HEK293 (cell line): ENCODE results near the gene WDR70.

ENCODE experiments used
- SALL2 ChIP-seq: fragments of 450-650 bp; formaldehyde crosslinking; IDR thresholded peaks from 2 replicates; pipeline ENCODE4 v1.5.0; 2017; ENCODE audit warnings: missing biosample characterization, mild to moderate bottlenecking, missing genetic modification characterization, borderline replicate concordance
- ZBTB1 ChIP-seq: fragments of 450-650 bp; formaldehyde crosslinking; IDR thresholded peaks from 2 replicates; pipeline ENCODE4 v1.5.1; 2016; ENCODE audit warnings: missing biosample characterization, missing genetic modification characterization
- ZFHX2 ChIP-seq: fragments of 450-650 bp; formaldehyde crosslinking; conservative IDR thresholded peaks from 2 replicates; pipeline ENCODE4 v1.5.1; 2016; ENCODE audit warnings: missing biosample characterization, missing genetic modification characterization
- ZIC2 ChIP-seq: fragments of 450-650 bp; formaldehyde crosslinking; IDR thresholded peaks from 2 replicates; pipeline ENCODE4 v1.5.1; 2016; ENCODE audit warnings: missing biosample characterization, missing genetic modification characterization
- ZNF24 ChIP-seq: fragments of 450-650 bp; formaldehyde crosslinking; IDR thresholded peaks from 2 replicates; pipeline ENCODE4 v1.5.1; 2016; ENCODE audit warnings: missing biosample characterization, missing genetic modification characterization
- ZNF37A ChIP-seq: fragments of 450-650 bp; IDR thresholded peaks from 2 replicates; pipeline ENCODE4 v1.5.1; 2018; ENCODE audit warnings: missing biosample characterization, missing genetic modification characterization
- ZNF416 ChIP-seq: fragments of 450-650 bp; formaldehyde crosslinking; IDR thresholded peaks from 2 replicates; pipeline ENCODE4 v1.5.1; 2016; ENCODE audit warnings: missing biosample characterization, missing genetic modification characterization
- ZNF544 ChIP-seq: fragments of 450-650 bp; formaldehyde crosslinking; IDR thresholded peaks from 2 replicates; pipeline ENCODE4 v1.5.0; 2017; ENCODE audit warnings: missing biosample characterization, missing genetic modification characterization
- ZNF76 ChIP-seq: fragments of 450-650 bp; formaldehyde crosslinking; IDR thresholded peaks from 2 replicates; pipeline ENCODE4; 2016; ENCODE audit warnings: low read depth, missing biosample characterization, missing genetic modification characterization, borderline replicate concordance
- ZNF768 ChIP-seq: fragments of 450-650 bp; formaldehyde crosslinking; IDR thresholded peaks from 2 replicates; pipeline ENCODE4 v1.5.1; 2018; ENCODE audit warnings: missing biosample characterization, mild to moderate bottlenecking, missing genetic modification characterization
- TF ChIP-seq, protein P1 (sequence below): fragments of 450-650 bp; formaldehyde crosslinking; IDR thresholded peaks from 2 replicates; pipeline ENCODE4 v1.5.0; 2017; ENCODE audit warnings: missing biosample characterization, missing genetic modification characterization, borderline replicate concordance
- TF ChIP-seq, protein P2 (sequence below): fragments of 450-650 bp; IDR thresholded peaks from 2 replicates; pipeline ENCODE4 v1.5.1; 2018; ENCODE audit warnings: missing biosample characterization, missing genetic modification characterization

DNA sequence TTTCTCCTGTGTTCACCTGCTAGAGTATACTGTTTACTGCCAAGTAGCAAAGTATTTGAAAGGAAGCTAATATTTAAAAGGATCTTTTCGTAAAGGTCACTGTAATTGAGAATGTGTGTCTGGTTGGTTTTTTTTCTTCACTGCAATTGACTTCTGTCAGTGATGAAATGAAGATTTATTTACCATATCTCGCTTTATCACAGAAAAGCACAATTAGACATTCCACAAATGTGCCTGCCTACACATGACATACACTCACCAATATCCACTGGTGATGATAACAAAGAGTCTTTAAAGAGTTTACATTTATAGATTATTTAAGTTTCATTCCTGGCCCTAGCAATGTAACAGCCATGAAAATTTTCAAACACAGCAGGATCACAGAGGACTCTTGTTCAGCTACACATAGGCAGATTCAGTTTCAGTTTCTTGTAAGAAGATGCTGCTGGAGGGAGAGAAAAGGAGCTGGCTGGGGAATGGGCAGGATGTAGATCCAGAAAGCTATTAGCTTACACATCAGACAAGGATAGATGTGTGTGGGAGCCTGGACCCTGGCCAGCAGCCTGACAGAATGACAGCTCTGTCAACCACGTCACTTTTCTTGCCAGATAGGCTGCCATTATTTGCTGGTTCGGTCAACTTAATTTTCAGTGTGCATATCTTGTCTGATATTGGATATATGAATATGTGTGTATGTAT, 356.7 kb downstream of the WDR70 start:
- no peak for TF ChIP-seq ZNF76 (tag by site-specific recombination)
- no peak for TF ChIP-seq ZNF544 (tag by site-specific recombination)
- TF ChIP-seq ZIC2 (tag by site-specific recombination), result no peak
- TF ChIP-seq ZNF37A (tag by site-specific recombination), result no peak
- TF ChIP-seq, protein P1, sequence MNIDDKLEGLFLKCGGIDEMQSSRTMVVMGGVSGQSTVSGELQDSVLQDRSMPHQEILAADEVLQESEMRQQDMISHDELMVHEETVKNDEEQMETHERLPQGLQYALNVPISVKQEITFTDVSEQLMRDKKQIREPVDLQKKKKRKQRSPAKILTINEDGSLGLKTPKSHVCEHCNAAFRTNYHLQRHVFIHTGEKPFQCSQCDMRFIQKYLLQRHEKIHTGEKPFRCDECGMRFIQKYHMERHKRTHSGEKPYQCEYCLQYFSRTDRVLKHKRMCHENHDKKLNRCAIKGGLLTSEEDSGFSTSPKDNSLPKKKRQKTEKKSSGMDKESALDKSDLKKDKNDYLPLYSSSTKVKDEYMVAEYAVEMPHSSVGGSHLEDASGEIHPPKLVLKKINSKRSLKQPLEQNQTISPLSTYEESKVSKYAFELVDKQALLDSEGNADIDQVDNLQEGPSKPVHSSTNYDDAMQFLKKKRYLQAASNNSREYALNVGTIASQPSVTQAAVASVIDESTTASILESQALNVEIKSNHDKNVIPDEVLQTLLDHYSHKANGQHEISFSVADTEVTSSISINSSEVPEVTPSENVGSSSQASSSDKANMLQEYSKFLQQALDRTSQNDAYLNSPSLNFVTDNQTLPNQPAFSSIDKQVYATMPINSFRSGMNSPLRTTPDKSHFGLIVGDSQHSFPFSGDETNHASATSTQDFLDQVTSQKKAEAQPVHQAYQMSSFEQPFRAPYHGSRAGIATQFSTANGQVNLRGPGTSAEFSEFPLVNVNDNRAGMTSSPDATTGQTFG (tag by site-specific recombination), result no peak
- TF ChIP-seq ZNF768 (tag by site-specific recombination), result no peak
- TF ChIP-seq SALL2 (tag by site-specific recombination), result no peak
- TF ChIP-seq ZNF24, result no peak
- no peak for TF ChIP-seq ZNF416
- no peak for TF ChIP-seq ZBTB1 (tag by site-specific recombination)
- peak; percentile 40 for TF ChIP-seq ZFHX2 (tag by site-specific recombination)
- TF ChIP-seq, protein P2, sequence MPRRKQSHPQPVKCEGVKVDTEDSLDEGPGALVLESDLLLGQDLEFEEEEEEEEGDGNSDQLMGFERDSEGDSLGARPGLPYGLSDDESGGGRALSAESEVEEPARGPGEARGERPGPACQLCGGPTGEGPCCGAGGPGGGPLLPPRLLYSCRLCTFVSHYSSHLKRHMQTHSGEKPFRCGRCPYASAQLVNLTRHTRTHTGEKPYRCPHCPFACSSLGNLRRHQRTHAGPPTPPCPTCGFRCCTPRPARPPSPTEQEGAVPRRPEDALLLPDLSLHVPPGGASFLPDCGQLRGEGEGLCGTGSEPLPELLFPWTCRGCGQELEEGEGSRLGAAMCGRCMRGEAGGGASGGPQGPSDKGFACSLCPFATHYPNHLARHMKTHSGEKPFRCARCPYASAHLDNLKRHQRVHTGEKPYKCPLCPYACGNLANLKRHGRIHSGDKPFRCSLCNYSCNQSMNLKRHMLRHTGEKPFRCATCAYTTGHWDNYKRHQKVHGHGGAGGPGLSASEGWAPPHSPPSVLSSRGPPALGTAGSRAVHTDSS, result no peak
